ENCODE results near the gene LMNB1.

- TF ChIP-seq, protein P1, sequence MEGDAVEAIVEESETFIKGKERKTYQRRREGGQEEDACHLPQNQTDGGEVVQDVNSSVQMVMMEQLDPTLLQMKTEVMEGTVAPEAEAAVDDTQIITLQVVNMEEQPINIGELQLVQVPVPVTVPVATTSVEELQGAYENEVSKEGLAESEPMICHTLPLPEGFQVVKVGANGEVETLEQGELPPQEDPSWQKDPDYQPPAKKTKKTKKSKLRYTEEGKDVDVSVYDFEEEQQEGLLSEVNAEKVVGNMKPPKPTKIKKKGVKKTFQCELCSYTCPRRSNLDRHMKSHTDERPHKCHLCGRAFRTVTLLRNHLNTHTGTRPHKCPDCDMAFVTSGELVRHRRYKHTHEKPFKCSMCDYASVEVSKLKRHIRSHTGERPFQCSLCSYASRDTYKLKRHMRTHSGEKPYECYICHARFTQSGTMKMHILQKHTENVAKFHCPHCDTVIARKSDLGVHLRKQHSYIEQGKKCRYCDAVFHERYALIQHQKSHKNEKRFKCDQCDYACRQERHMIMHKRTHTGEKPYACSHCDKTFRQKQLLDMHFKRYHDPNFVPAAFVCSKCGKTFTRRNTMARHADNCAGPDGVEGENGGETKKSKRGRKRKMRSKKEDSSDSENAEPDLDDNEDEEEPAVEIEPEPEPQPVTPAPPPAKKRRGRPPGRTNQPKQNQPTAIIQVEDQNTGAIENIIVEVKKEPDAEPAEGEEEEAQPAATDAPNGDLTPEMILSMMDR (conservative IDR thresholded peaks at IDR 0.05; ENCODE audit: low read length), result no peak
- no peak for TF ChIP-seq EZH2phosphoT487 (IDR thresholded peaks at IDR 0.05; ENCODE audit: borderline replicate concordance)
These were observed 69.4 kb downstream of the LMNB1 start for GRCh38 chr5:126846344-126846743.

Data from Loucy (cell line).